ENCODE data around the gene KLHL29. TPM values are rescaled to one million over a fixed set of nuclear protein-coding genes. Genes with fewer than 3 reads are reported as not detected.

KLHL29 gene
- polyA plus RNA-seq, 1 donor from 2014 or later, result 42.4 TPM

DNA sequence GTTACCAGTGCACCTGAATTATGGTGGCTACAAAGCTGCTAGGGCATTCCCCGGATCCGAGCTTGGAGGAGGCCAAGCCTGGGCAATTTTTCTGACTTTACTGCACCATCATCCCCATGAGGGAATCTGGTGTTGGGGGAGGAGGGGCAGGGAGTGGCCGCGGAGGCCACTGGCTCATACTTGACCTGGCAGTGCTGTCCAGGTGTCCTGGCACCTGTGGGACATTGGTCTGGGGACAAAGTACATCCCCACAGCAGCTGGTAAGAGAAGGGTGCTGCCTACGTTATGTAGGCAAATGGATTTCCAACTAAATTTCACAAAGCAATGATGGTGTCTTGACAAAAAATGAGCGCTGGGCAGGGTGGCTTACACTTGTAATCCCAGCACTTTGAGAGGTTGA, 48.3 kb downstream of the KLHL29 start:
- peaks cover 10% of the 10 kb centered on the region for H4K20me1 ChIP-seq (ENCODE audit: insufficient read depth)
- no peak overlapping the region for H2AFZ ChIP-seq (ENCODE audit: low read depth, low read length)
- no peaks in the 10 kb centered on the region for H3K9me3 ChIP-seq (ENCODE audit: low read length)
- H3K9me2 ChIP-seq (ENCODE audit: insufficient read depth, low read length), result no peaks in the 10 kb centered on the region
- H3K27me3 ChIP-seq (ENCODE audit: insufficient read depth, low read depth, low read length), result no peaks in the 10 kb centered on the region
- H3K27ac ChIP-seq (ENCODE audit: low read length), result no peak overlapping the region
- H3K4me2 ChIP-seq (ENCODE audit: low read length), result no peak overlapping the region
- no peaks in the 10 kb centered on the region for H3F3A ChIP-seq (ENCODE audit: insufficient read depth, low read length, poor library complexity, severe bottlenecking)
- H3K4me3 ChIP-seq (ENCODE audit: low read length), result no peak overlapping the region
- TF ChIP-seq POLR2AphosphoS5 (IDR thresholded peaks at IDR 0.05), result no peak
- no peak for TF ChIP-seq EP300 (conservative IDR thresholded peaks at IDR 0.05; ENCODE audit: poor library complexity, severe bottlenecking)
- TF ChIP-seq MXI1 (conservative IDR thresholded peaks at IDR 0.05; ENCODE audit: poor library complexity, severe bottlenecking), result no peak
- TF ChIP-seq RAD21 (conservative IDR thresholded peaks at IDR 0.05), result no peak
- TF ChIP-seq, protein P1, sequence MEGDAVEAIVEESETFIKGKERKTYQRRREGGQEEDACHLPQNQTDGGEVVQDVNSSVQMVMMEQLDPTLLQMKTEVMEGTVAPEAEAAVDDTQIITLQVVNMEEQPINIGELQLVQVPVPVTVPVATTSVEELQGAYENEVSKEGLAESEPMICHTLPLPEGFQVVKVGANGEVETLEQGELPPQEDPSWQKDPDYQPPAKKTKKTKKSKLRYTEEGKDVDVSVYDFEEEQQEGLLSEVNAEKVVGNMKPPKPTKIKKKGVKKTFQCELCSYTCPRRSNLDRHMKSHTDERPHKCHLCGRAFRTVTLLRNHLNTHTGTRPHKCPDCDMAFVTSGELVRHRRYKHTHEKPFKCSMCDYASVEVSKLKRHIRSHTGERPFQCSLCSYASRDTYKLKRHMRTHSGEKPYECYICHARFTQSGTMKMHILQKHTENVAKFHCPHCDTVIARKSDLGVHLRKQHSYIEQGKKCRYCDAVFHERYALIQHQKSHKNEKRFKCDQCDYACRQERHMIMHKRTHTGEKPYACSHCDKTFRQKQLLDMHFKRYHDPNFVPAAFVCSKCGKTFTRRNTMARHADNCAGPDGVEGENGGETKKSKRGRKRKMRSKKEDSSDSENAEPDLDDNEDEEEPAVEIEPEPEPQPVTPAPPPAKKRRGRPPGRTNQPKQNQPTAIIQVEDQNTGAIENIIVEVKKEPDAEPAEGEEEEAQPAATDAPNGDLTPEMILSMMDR (IDR thresholded peaks at IDR 0.05; ENCODE audit: poor library complexity, severe bottlenecking), result no peak
- TF ChIP-seq TAF1 (IDR thresholded peaks at IDR 0.05; ENCODE audit: low read depth), result no peak
- no peak for TF ChIP-seq EZH2 (IDR thresholded peaks at IDR 0.05; ENCODE audit: borderline replicate concordance, insufficient read depth, low read length, poor library complexity, severe bottlenecking)
- TF ChIP-seq, protein P2, sequence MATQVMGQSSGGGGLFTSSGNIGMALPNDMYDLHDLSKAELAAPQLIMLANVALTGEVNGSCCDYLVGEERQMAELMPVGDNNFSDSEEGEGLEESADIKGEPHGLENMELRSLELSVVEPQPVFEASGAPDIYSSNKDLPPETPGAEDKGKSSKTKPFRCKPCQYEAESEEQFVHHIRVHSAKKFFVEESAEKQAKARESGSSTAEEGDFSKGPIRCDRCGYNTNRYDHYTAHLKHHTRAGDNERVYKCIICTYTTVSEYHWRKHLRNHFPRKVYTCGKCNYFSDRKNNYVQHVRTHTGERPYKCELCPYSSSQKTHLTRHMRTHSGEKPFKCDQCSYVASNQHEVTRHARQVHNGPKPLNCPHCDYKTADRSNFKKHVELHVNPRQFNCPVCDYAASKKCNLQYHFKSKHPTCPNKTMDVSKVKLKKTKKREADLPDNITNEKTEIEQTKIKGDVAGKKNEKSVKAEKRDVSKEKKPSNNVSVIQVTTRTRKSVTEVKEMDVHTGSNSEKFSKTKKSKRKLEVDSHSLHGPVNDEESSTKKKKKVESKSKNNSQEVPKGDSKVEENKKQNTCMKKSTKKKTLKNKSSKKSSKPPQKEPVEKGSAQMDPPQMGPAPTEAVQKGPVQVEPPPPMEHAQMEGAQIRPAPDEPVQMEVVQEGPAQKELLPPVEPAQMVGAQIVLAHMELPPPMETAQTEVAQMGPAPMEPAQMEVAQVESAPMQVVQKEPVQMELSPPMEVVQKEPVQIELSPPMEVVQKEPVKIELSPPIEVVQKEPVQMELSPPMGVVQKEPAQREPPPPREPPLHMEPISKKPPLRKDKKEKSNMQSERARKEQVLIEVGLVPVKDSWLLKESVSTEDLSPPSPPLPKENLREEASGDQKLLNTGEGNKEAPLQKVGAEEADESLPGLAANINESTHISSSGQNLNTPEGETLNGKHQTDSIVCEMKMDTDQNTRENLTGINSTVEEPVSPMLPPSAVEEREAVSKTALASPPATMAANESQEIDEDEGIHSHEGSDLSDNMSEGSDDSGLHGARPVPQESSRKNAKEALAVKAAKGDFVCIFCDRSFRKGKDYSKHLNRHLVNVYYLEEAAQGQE (IDR thresholded peaks at IDR 0.05; ENCODE audit: borderline replicate concordance), result no peak
- TF ChIP-seq SMC3 (conservative IDR thresholded peaks at IDR 0.05; ENCODE audit: poor library complexity), result no peak
- H3K79me2 ChIP-seq (replicated peaks; ENCODE audit: insufficient read depth, low read length), result peaks cover 13% of the 10 kb centered on the region
- H3K9ac ChIP-seq (ENCODE audit: low read length), result no peak overlapping the region
- H3K36me3 ChIP-seq (ENCODE audit: insufficient read depth, low read length), result no peaks in the 10 kb centered on the region

DNA sequence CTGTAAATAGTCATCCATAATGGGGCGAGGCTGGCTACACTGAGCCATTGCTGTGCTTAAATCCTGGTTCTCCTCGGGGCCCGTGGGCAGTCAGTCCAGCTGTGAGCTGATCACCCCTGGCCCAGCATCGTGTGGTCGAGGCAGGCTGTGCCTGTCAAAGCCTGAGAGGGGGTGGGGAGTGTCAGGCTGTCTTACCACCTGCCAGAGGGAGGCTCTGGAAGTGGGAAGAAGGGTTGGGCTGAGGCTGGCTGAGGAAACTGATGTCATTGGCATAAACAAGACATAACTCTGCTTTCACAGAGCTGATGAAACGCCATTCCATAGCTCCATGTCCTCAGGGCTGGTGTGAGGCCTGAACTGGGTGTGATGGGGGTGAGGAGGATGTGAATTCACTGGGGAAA, 49.7 kb downstream of the KLHL29 start:
- H3K27ac ChIP-seq (ENCODE audit: low read length), result no peak overlapping the region
- H3K27me3 ChIP-seq (ENCODE audit: insufficient read depth, low read depth, low read length), result no peaks in the 10 kb centered on the region
- TF ChIP-seq EZH2 (IDR thresholded peaks at IDR 0.05; ENCODE audit: borderline replicate concordance, insufficient read depth, low read length, poor library complexity, severe bottlenecking), result no peak
- no peak for TF ChIP-seq RAD21 (conservative IDR thresholded peaks at IDR 0.05)
- TF ChIP-seq, protein P1 (IDR thresholded peaks at IDR 0.05; ENCODE audit: poor library complexity, severe bottlenecking), result no peak
- TF ChIP-seq, protein P2 (IDR thresholded peaks at IDR 0.05; ENCODE audit: borderline replicate concordance), result no peak
- TF ChIP-seq SMC3 (conservative IDR thresholded peaks at IDR 0.05; ENCODE audit: poor library complexity), result no peak
- no peak for TF ChIP-seq MXI1 (conservative IDR thresholded peaks at IDR 0.05; ENCODE audit: poor library complexity, severe bottlenecking)
- no peak for TF ChIP-seq TAF1 (IDR thresholded peaks at IDR 0.05; ENCODE audit: low read depth)
- no peak for TF ChIP-seq POLR2AphosphoS5 (IDR thresholded peaks at IDR 0.05)
- TF ChIP-seq EP300 (conservative IDR thresholded peaks at IDR 0.05; ENCODE audit: poor library complexity, severe bottlenecking), result no peak
- H3K9me3 ChIP-seq (ENCODE audit: low read length), result no peaks in the 10 kb centered on the region
- H3K36me3 ChIP-seq (ENCODE audit: insufficient read depth, low read length), result no peaks in the 10 kb centered on the region
- peaks cover 13% of the 10 kb centered on the region for H3K79me2 ChIP-seq (replicated peaks; ENCODE audit: insufficient read depth, low read length)
- H3K9ac ChIP-seq (ENCODE audit: low read length), result no peak overlapping the region
- H3K4me3 ChIP-seq (ENCODE audit: low read length), result no peak overlapping the region
- H4K20me1 ChIP-seq (ENCODE audit: insufficient read depth), result no peaks in the 10 kb centered on the region
- H3K4me2 ChIP-seq (ENCODE audit: low read length), result no peak overlapping the region
- H3F3A ChIP-seq (ENCODE audit: insufficient read depth, low read length, poor library complexity, severe bottlenecking), result no peaks in the 10 kb centered on the region
- H3K9me2 ChIP-seq (ENCODE audit: insufficient read depth, low read length), result no peaks in the 10 kb centered on the region
- no peak overlapping the region for H2AFZ ChIP-seq (ENCODE audit: low read depth, low read length)
